ENCODE measurements around the gene SMARCC2. TPM values are rescaled to one million over a fixed set of nuclear protein-coding genes. Genes with fewer than 3 reads are reported as not detected.

Gene SMARCC2
- total RNA-seq, 1 donor from 2014 or later = 117 TPM

- Histone ChIP-seq H3K27me3 (no peaks in the 10 kb centered on the region), H3K4me3 (peak within 1 kb of the TSS; percentile 79), H3K9me3 (no peaks in the 10 kb centered on the region), H3K4me1 (peaks cover 16% of the 10 kb centered on the region), H3K27ac (peak within 1 kb of the TSS; percentile 94), H3K36me3 (no peaks in the 10 kb centered on the region)
- TF ChIP-seq CTCF (IDR thresholded peaks at IDR 0.05) = no peak
- DNase-seq (peak; percentile 97), ATAC-seq (peak; percentile 98)
- intact Hi-C loops (cut with DNase I) = no loop called here
Measured at GRCh38 chr12:56152132-56152755, 37.0 kb downstream of the SMARCC2 start, which contains the start of gene MYL6B. TSS of gene MYL6B (plus strand) at chr12:56152587. CDS start at chr12:56153919, 1,332 bp downstream.

GRCh38 chr12:56151672-56152131 lies 37.6 kb downstream of the SMARCC2 start:
- Histone ChIP-seq H3K9me3 (no peaks in the 10 kb centered on the region), H3K27me3 (no peaks in the 10 kb centered on the region), H3K4me1 (peaks cover 21% of the 10 kb centered on the region), H3K27ac (peak overlapping the region; percentile 94), H3K4me3 (peak overlapping the region; percentile 79), H3K36me3 (no peaks in the 10 kb centered on the region)
- TF ChIP-seq CTCF (IDR thresholded peaks at IDR 0.05) = peak; percentile 39
- intact Hi-C loops (cut with DNase I) = no loop called here
- ATAC-seq = peak; percentile 70
- peak; percentile 81 for DNase-seq

GRCh38 chr12:56150563-56150962 lies 38.7 kb downstream of the SMARCC2 start:
- DNase-seq (no peak), ATAC-seq (no peak)

GRCh38 chr12:56146492-56147460 lies 42.5 kb downstream of the SMARCC2 start:
- Histone ChIP-seq H3K27me3 (no peaks in the 10 kb centered on the region), H3K4me3 (no peak overlapping the region), H3K9me3 (no peaks in the 10 kb centered on the region), H3K4me1 (peaks cover 27% of the 10 kb centered on the region), H3K36me3 (peaks cover 39% of the 10 kb centered on the region), H3K27ac (peak overlapping the region; percentile 31)
- DNase-seq = no peak
- ATAC-seq = no peak
- TF ChIP-seq CTCF (IDR thresholded peaks at IDR 0.05) = no peak
- intact Hi-C loops (cut with DNase I) = no loop called here

More at GRCh38 chr12:56150563-56150962, 38.7 kb downstream of the SMARCC2 start:
- H3K4me3 ChIP-seq = no peak overlapping the region
- no peaks in the 10 kb centered on the region for H3K9me3 ChIP-seq
- intact Hi-C loops (cut with DNase I) = no loop called here
- peaks cover 24% of the 10 kb centered on the region for H3K4me1 ChIP-seq
- no peaks in the 10 kb centered on the region for H3K27me3 ChIP-seq
- no peak overlapping the region for H3K27ac ChIP-seq
- no peak for TF ChIP-seq CTCF (IDR thresholded peaks at IDR 0.05)
- peaks cover under 1% of the 10 kb centered on the region for H3K36me3 ChIP-seq

- no peak for ATAC-seq
- Histone ChIP-seq H3K27me3 (no peaks in the 10 kb centered on the region), H3K4me1 (peaks cover 13% of the 10 kb centered on the region), H3K36me3 (peaks cover 53% of the 10 kb centered on the region), H3K9me3 (no peaks in the 10 kb centered on the region), H3K27ac (no peak overlapping the region), H3K4me3 (no peak overlapping the region)
- DNase-seq = no peak
- no peak for TF ChIP-seq CTCF (IDR thresholded peaks at IDR 0.05)
- intact Hi-C loops (cut with DNase I) = no loop called here
Measured at GRCh38 chr12:56145217-56145616, 44.1 kb downstream of the SMARCC2 start.

Measured in upper lobe of right lung (tissue), 1 donor.